ENCODE data around the gene GRIN3B. TPM values are rescaled to one million over a fixed set of nuclear protein-coding genes. Genes with fewer than 3 reads are reported as not detected.

The GRIN3B gene
- total and polyA plus RNA-seq, 9 of the 15 experiments (the other 6 are each of a cell fraction or from before 2014, with no cell fraction given), result 0.06 to 0.95 (median 0.19) TPM; not detected in 6

DNA sequence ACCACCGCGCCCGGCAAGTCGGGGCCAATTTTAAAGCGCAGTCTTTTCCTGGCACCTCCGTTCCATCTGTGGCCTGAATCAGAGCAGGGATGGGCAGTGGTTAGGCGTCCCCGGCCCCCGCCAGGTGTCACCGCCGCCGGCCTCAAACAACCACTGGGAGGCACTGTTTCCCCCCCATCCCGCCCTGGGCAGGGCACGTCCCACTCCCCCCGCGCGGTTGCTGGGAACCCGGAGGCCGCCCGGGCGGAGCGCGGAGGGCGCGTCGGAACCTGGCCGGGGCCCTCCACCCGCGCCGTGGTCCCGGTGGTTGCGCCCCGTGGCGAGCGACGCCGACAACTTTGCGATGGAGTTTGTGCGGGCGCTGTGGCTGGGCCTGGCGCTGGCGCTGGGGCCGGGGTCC lies at the start of gene GRIN3B (continued):
- TF ChIP-seq KLF10 (CRISPR knock-in tag; IDR thresholded peaks at IDR 0.05), result no peak
- no peak for TF ChIP-seq ZNF212 (CRISPR knock-in tag; IDR thresholded peaks at IDR 0.05)
- TF ChIP-seq ZNF174 (CRISPR knock-in tag; IDR thresholded peaks at IDR 0.05), result no peak
- TF ChIP-seq PRMT5 (CRISPR knock-in tag; IDR thresholded peaks at IDR 0.05), result no peak
- TF ChIP-seq NCOA1 (IDR thresholded peaks at IDR 0.05; ENCODE audit: low read depth), result no peak
- peak; percentile 4; the same call in 1 of the 2 replicates for TF ChIP-seq BCOR (IDR thresholded peaks at IDR 0.05)
- TF ChIP-seq, protein P1, sequence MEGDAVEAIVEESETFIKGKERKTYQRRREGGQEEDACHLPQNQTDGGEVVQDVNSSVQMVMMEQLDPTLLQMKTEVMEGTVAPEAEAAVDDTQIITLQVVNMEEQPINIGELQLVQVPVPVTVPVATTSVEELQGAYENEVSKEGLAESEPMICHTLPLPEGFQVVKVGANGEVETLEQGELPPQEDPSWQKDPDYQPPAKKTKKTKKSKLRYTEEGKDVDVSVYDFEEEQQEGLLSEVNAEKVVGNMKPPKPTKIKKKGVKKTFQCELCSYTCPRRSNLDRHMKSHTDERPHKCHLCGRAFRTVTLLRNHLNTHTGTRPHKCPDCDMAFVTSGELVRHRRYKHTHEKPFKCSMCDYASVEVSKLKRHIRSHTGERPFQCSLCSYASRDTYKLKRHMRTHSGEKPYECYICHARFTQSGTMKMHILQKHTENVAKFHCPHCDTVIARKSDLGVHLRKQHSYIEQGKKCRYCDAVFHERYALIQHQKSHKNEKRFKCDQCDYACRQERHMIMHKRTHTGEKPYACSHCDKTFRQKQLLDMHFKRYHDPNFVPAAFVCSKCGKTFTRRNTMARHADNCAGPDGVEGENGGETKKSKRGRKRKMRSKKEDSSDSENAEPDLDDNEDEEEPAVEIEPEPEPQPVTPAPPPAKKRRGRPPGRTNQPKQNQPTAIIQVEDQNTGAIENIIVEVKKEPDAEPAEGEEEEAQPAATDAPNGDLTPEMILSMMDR (IDR thresholded peaks at IDR 0.05 in 2 of 3, conservative IDR thresholded peaks at IDR 0.05 in 1 of 3; ENCODE audit: insufficient read depth in 2 of 3, low read depth in 1 of 3, low read length in 3 of 3), result peak; percentile 67 to 94 (median 81)
- 0 out of 2 replicates have a peak, but pooled peaks have one; percentile 17 for TF ChIP-seq ZNF121 (CRISPR knock-in tag; conservative IDR thresholded peaks at IDR 0.05)
- TF ChIP-seq, protein P2, sequence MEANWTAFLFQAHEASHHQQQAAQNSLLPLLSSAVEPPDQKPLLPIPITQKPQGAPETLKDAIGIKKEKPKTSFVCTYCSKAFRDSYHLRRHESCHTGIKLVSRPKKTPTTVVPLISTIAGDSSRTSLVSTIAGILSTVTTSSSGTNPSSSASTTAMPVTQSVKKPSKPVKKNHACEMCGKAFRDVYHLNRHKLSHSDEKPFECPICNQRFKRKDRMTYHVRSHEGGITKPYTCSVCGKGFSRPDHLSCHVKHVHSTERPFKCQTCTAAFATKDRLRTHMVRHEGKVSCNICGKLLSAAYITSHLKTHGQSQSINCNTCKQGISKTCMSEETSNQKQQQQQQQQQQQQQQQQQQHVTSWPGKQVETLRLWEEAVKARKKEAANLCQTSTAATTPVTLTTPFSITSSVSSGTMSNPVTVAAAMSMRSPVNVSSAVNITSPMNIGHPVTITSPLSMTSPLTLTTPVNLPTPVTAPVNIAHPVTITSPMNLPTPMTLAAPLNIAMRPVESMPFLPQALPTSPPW (CRISPR knock-in tag; IDR thresholded peaks at IDR 0.05), result peak; percentile 97
- no peak for TF ChIP-seq DIDO1 (tag; IDR thresholded peaks at IDR 0.05; ENCODE audit: low read depth)
- 0 out of 2 replicates have a peak, but pooled peaks have one; percentile 6 for TF ChIP-seq ZNF384 (IDR thresholded peaks at IDR 0.05; ENCODE audit: low read depth, low read length)
- TF ChIP-seq HIVEP1 (CRISPR knock-in tag; IDR thresholded peaks at IDR 0.05), result no peak
- TF ChIP-seq, protein P3, sequence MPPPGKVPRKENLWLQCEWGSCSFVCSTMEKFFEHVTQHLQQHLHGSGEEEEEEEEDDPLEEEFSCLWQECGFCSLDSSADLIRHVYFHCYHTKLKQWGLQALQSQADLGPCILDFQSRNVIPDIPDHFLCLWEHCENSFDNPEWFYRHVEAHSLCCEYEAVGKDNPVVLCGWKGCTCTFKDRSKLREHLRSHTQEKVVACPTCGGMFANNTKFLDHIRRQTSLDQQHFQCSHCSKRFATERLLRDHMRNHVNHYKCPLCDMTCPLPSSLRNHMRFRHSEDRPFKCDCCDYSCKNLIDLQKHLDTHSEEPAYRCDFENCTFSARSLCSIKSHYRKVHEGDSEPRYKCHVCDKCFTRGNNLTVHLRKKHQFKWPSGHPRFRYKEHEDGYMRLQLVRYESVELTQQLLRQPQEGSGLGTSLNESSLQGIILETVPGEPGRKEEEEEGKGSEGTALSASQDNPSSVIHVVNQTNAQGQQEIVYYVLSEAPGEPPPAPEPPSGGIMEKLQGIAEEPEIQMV (tag; conservative IDR thresholded peaks at IDR 0.05; ENCODE audit: low read depth), result no peak
- TF ChIP-seq PHF8 (IDR thresholded peaks at IDR 0.05; ENCODE audit: borderline replicate concordance, low read length), result peak; percentile 21; the same call in 1 of the 2 replicates
- no peak for TF ChIP-seq TAF1 (IDR thresholded peaks at IDR 0.05; ENCODE audit: control insufficient read depth, extremely low read depth, insufficient read depth, low read length, severe bottlenecking)
- no peak for TF ChIP-seq PREB (CRISPR knock-in tag; IDR thresholded peaks at IDR 0.05)
- no peak for TF ChIP-seq HDAC6 (IDR thresholded peaks at IDR 0.05; ENCODE audit: low read depth, low read length)
- TF ChIP-seq MTA3 (IDR thresholded peaks at IDR 0.05; ENCODE audit: borderline replicate concordance), result 0 out of 2 replicates have a peak, but pooled peaks have one; percentile 15
- TF ChIP-seq CREB1 (IDR thresholded peaks at IDR 0.05), result no peak
- TF ChIP-seq CREB1 (CRISPR knock-in tag; IDR thresholded peaks at IDR 0.05), result peak; percentile 44; the same call in 1 of the 2 replicates
- no peak for TF ChIP-seq ZNF79 (CRISPR knock-in tag; IDR thresholded peaks at IDR 0.05; ENCODE audit: low read depth)
- TF ChIP-seq, protein P4, sequence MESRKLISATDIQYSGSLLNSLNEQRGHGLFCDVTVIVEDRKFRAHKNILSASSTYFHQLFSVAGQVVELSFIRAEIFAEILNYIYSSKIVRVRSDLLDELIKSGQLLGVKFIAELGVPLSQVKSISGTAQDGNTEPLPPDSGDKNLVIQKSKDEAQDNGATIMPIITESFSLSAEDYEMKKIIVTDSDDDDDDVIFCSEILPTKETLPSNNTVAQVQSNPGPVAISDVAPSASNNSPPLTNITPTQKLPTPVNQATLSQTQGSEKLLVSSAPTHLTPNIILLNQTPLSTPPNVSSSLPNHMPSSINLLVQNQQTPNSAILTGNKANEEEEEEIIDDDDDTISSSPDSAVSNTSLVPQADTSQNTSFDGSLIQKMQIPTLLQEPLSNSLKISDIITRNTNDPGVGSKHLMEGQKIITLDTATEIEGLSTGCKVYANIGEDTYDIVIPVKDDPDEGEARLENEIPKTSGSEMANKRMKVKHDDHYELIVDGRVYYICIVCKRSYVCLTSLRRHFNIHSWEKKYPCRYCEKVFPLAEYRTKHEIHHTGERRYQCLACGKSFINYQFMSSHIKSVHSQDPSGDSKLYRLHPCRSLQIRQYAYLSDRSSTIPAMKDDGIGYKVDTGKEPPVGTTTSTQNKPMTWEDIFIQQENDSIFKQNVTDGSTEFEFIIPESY (CRISPR knock-in tag; IDR thresholded peaks at IDR 0.05), result peak; percentile 78

All from K562 (cell line).